C4-2B (cell line): ENCODE measurements around the gene MADD.

Experiments used
- H3K27ac ChIP-seq: fragments of 450-650 bp; 2 replicates; pipeline ENCODE4 v1.5.1; 2017
- CTCF ChIP-seq: fragments of 450-650 bp; conservative IDR thresholded peaks from 2 replicates; pipeline ENCODE4 v1.5.1; 2017; ENCODE audit warnings: mild to moderate bottlenecking
- ZFX ChIP-seq: fragments of 450-650 bp; IDR thresholded peaks from 2 replicates; pipeline ENCODE4 v1.6.1; 2017

MADD gene

GRCh38 chr11:47379317-47379716, 109.4 kb downstream of the MADD start:
- no peak for TF ChIP-seq ZFX
- no peak for TF ChIP-seq CTCF
- no peak overlapping the region for H3K27ac ChIP-seq
